ENCODE results near the gene OR1J4. TPM values are rescaled to one million over a fixed set of nuclear protein-coding genes. Genes with fewer than 3 reads are reported as not detected.

OR1J4 gene
- total RNA-seq, 1 experiment from 2014 or later = not detected

GRCh38 chr9:122477346-122477745, 41.6 kb upstream of the OR1J4 start:
- no peaks in the 10 kb centered on the region for H3K79me2 ChIP-seq (ENCODE audit: low read depth)
- intact Hi-C loops (cut with micrococcal nuclease; ENCODE audit: unreplicated experiment) = no loop called here
- ChIA-PET POLR2A (ENCODE audit: unreplicated experiment) (no interaction called here), CTCF (no interaction called here)
- no peak overlapping the region for H3K4me2 ChIP-seq
- no peaks in the 10 kb centered on the region for H3K36me3 ChIP-seq (ENCODE audit: low read depth)
- DNase-seq = no peak
- no peak overlapping the region for H2AFZ ChIP-seq
- H3K9me2 ChIP-seq (ENCODE audit: insufficient read depth) = no peaks in the 10 kb centered on the region
- BruUV-seq (replicated peaks) = no TSS peak
- no peaks in the 10 kb centered on the region for H4K20me1 ChIP-seq (ENCODE audit: insufficient read depth)
- TF ChIP-seq CTCF (conservative IDR thresholded peaks at IDR 0.05) (no peak), EZH2 (IDR thresholded peaks at IDR 0.05; ENCODE audit: low read depth) (no peak)
- H3F3A ChIP-seq (ENCODE audit: insufficient read depth, low read depth) = no peaks in the 10 kb centered on the region
- H3K27me3 ChIP-seq (ENCODE audit: insufficient read depth, low read depth) = peaks cover 71% of the 10 kb centered on the region
- no peaks in the 10 kb centered on the region for H3K4me1 ChIP-seq (replicated peaks; ENCODE audit: insufficient read depth)
- H3K4me3 ChIP-seq = no peak overlapping the region
- H3K9me3 ChIP-seq (ENCODE audit: insufficient read depth, low read depth) = no peaks in the 10 kb centered on the region
- no peak overlapping the region for H3K27ac ChIP-seq

- intact Hi-C loops (cut with micrococcal nuclease; ENCODE audit: unreplicated experiment) = no loop called here
- CTCF ChIA-PET = no interaction called here
- Histone ChIP-seq H3K4me1 (replicated peaks; ENCODE audit: insufficient read depth) (no peaks in the 10 kb centered on the region), H3K27ac (no peak within 1 kb of the TSS), H4K20me1 (ENCODE audit: insufficient read depth) (no peaks in the 10 kb centered on the region), H3K27me3 (ENCODE audit: insufficient read depth, low read depth) (peaks cover 69% of the 10 kb centered on the region), H3K4me3 (no peak within 1 kb of the TSS), H3K4me2 (no peak within 1 kb of the TSS), H3K9me2 (ENCODE audit: insufficient read depth) (no peaks in the 10 kb centered on the region), H3F3A (ENCODE audit: insufficient read depth, low read depth) (no peaks in the 10 kb centered on the region), H3K9me3 (ENCODE audit: insufficient read depth, low read depth) (no peaks in the 10 kb centered on the region), H3K36me3 (ENCODE audit: low read depth) (no peaks in the 10 kb centered on the region), H3K79me2 (ENCODE audit: low read depth) (no peaks in the 10 kb centered on the region), H2AFZ (no peak within 1 kb of the TSS)
- BruUV-seq (replicated peaks) = no TSS peak
- DNase-seq = no peak
- POLR2A ChIA-PET (ENCODE audit: unreplicated experiment) = no interaction called here
- TF ChIP-seq CTCF (conservative IDR thresholded peaks at IDR 0.05) (no peak), EZH2 (IDR thresholded peaks at IDR 0.05; ENCODE audit: low read depth) (no peak)
Measured at GRCh38 chr9:122477826-122478225, 41.1 kb upstream of the OR1J4 start, which contains the start of gene OR1J1. TSS of gene OR1J1 (minus strand) at chr9:122477926. CDS start at chr9:122477926, 0 bp downstream.

DNA sequence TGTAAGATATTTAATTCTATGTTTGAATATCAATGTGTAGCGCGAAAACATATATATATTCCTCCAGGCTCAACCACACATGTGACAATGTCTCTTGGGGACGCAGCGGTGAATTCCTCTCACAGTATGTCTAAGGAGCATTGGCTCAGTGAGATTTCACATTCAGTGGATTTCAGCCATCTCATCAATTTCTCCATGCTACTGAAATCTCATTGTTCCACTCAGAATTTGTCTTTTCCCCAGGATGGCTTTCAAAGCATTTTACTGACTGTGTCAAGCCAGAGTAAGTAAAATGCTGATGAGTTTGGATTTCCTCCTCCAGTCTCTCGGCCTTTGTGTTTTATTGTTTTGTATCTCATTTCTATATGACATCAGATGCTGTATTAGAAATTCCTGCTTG, 39.9 kb upstream of the OR1J4 start:
- Histone ChIP-seq H3K9me3 (ENCODE audit: insufficient read depth, low read depth) (no peaks in the 10 kb centered on the region), H3K27me3 (ENCODE audit: insufficient read depth, low read depth) (peaks cover 66% of the 10 kb centered on the region), H3K4me3 (no peak overlapping the region), H3K79me2 (ENCODE audit: low read depth) (no peaks in the 10 kb centered on the region), H3K4me2 (no peak overlapping the region), H3F3A (ENCODE audit: insufficient read depth, low read depth) (no peaks in the 10 kb centered on the region), H3K4me1 (replicated peaks; ENCODE audit: insufficient read depth) (no peaks in the 10 kb centered on the region), H3K36me3 (ENCODE audit: low read depth) (no peaks in the 10 kb centered on the region), H3K27ac (no peak overlapping the region), H4K20me1 (ENCODE audit: insufficient read depth) (no peaks in the 10 kb centered on the region), H2AFZ (no peak overlapping the region), H3K9me2 (ENCODE audit: insufficient read depth) (no peaks in the 10 kb centered on the region)
- no TSS peak for BruUV-seq (replicated peaks)
- TF ChIP-seq EZH2 (IDR thresholded peaks at IDR 0.05; ENCODE audit: low read depth) = no peak
- TF ChIP-seq CTCF (conservative IDR thresholded peaks at IDR 0.05) = no peak
- POLR2A ChIA-PET (ENCODE audit: unreplicated experiment) = no interaction called here
- CTCF ChIA-PET = no interaction called here
- intact Hi-C loops (cut with micrococcal nuclease; ENCODE audit: unreplicated experiment) = no loop called here
- no peak for DNase-seq

Data from PC-9 (cell line).